ENCODE data around the gene ARHGAP35.

Gene ARHGAP35

DNA sequence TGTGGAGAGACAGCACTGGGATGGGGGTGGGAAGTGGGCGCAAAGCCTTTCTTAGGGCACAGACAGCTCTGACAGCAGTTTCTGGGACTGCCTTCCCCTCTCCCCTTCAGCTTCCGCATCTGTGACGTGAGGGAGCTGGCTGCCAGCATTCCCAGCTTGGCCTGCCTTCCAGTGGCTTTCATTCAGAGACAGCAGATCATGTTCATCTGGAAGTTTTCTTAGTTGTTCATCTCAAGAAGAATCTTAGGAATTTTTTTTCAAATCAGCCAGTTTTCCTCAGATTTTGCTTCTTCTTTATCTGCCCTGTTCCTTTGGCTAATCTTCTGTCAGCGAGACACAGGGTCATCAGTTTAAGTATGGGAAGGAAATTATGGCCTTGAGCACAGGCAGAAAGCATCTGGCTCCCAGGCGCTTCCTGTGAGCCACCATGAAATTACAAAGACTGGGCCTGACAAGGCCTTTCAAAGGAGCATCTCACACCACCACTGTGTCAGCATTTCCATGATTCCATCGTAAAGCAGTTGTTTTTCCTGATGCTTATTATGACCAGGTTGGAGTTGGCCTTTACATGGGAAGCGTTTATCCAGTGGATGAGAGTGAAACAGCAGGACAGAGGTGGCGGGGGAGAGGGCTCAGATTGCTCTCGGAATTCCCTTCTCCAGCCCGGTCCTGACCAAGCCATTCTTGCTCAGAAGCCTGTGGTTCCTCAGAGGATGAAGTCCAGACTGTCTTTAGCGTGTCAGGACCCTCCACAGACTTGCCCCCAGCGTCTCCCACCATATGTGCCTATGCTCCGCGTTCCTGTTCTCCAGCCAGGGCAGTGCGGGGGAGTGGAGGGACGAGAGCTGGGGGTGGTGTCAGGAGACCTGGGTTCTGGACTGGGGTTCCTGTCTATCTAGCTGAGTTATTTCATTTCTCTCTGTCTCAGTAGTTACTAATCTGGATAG lies 43.6 kb downstream of the ARHGAP35 start:
- no peak for DNase-seq (ENCODE audit: low read depth in 2 of 2)

- no peak for DNase-seq (ENCODE audit: low read depth in 2 of 2)
These were observed 45.4 kb downstream of the ARHGAP35 start for GRCh38 chr19:46906221-46906620.

- DNase-seq (ENCODE audit: low read depth in 2 of 2): no peak
These were observed 47.1 kb downstream of the ARHGAP35 start for GRCh38 chr19:46907880-46908279.

DNA sequence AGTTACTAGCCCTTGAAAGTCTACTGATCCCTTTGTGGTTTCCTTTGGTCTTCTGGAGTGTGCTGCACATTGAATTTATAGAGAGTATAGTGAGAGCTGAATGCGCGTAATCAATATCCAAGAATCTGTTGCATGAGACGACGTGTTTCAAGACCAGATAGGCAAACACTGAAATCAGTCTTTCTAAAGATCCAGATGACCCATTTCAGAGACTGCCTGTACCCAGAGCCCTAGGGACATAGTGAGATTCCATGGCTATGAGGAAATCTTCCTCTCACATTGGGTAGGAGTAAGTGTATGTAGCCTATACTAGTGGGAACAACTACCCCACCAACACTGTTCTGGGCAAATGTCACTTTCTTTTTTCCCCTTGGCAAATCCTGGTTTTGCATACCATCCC lies 48.6 kb downstream of the ARHGAP35 start:
- DNase-seq (ENCODE audit: low read depth in 2 of 2): no peak
